GM23338 (cell line): ENCODE measurements around the gene ADGRB3.

ENCODE experiments used
- EZH2 ChIP-seq: fragments of 200-600 bp; sonication (generic); IDR thresholded peaks from one replicate; pipeline ENCODE4 v1.8.0; 2017; ENCODE audit warnings: antibody characterized with exemption, mild to moderate bottlenecking, low read depth; ENCODE audit not compliant: unreplicated experiment
- EZH2phosphoT487 ChIP-seq: fragments of 200-600 bp; sonication (generic); IDR thresholded peaks from one replicate; pipeline ENCODE4 v1.8.1; 2018; ENCODE audit warnings: antibody characterized with exemption; ENCODE audit not compliant: unreplicated experiment
- NANOG ChIP-seq: IDR thresholded peaks from 2 replicates; pipeline ENCODE4 v1.6.1; 2016; ENCODE audit warnings: antibody characterized with exemption, borderline replicate concordance
- POLR2AphosphoS5 ChIP-seq: IDR thresholded peaks from 2 replicates; pipeline ENCODE4 v1.6.1; 2016; ENCODE audit warnings: antibody characterized with exemption, low read depth
- STAT1 ChIP-seq: IDR thresholded peaks from one replicate; pipeline ENCODE4 v1.6.1; 2016; ENCODE audit warnings: antibody characterized with exemption; ENCODE audit not compliant: unreplicated experiment
- TF ChIP-seq, protein P1 (sequence below): IDR thresholded peaks from 2 replicates; pipeline ENCODE4 v1.6.1; 2016; ENCODE audit warnings: antibody characterized with exemption
- TF ChIP-seq, protein P2 (sequence below), 2 experiments: fragments of 200-600 bp in 1 of 2; sonication (generic) in 1 of 2; conservative IDR thresholded peaks; 2 replicates each; pipeline versions ENCODE4 v1.5.1 to v1.6.1; 2016 to 2017; ENCODE audit warnings: antibody characterized with exemption in 2 of 2, low read depth in 2 of 2, mild to moderate bottlenecking in 2 of 2, moderate library complexity in 1 of 2
- TF ChIP-seq, protein P3 (sequence below): IDR thresholded peaks from one replicate; pipeline ENCODE4 v1.6.1; 2018; ENCODE audit warnings: antibody characterized with exemption; ENCODE audit not compliant: unreplicated experiment

DNA sequence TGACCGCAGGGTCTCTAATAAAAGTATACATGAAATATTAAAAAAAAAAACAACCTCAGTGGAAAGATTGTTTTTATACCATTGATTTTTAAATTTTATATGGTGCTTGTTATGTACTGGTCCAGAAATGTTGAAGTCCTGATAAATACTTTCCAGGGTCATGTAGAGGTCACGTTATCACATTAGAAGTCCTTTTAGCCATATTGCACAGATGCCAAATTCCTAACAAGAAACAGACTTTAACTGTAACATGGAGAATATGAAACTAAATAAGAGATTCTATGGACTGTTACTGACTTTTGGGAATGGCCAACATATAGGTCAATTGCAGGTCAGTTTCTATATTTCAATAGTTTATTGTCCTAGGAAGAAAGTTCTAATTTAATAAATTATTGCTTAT is 89.0 kb downstream of the ADGRB3 start:
- TF ChIP-seq, protein P1, sequence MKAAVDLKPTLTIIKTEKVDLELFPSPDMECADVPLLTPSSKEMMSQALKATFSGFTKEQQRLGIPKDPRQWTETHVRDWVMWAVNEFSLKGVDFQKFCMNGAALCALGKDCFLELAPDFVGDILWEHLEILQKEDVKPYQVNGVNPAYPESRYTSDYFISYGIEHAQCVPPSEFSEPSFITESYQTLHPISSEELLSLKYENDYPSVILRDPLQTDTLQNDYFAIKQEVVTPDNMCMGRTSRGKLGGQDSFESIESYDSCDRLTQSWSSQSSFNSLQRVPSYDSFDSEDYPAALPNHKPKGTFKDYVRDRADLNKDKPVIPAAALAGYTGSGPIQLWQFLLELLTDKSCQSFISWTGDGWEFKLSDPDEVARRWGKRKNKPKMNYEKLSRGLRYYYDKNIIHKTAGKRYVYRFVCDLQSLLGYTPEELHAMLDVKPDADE: no peak
- TF ChIP-seq, protein P2, sequence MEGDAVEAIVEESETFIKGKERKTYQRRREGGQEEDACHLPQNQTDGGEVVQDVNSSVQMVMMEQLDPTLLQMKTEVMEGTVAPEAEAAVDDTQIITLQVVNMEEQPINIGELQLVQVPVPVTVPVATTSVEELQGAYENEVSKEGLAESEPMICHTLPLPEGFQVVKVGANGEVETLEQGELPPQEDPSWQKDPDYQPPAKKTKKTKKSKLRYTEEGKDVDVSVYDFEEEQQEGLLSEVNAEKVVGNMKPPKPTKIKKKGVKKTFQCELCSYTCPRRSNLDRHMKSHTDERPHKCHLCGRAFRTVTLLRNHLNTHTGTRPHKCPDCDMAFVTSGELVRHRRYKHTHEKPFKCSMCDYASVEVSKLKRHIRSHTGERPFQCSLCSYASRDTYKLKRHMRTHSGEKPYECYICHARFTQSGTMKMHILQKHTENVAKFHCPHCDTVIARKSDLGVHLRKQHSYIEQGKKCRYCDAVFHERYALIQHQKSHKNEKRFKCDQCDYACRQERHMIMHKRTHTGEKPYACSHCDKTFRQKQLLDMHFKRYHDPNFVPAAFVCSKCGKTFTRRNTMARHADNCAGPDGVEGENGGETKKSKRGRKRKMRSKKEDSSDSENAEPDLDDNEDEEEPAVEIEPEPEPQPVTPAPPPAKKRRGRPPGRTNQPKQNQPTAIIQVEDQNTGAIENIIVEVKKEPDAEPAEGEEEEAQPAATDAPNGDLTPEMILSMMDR (conservative IDR thresholded peaks at IDR 0.05; ENCODE audit: low read depth in 2 of 2): no peak
- TF ChIP-seq, protein P3, sequence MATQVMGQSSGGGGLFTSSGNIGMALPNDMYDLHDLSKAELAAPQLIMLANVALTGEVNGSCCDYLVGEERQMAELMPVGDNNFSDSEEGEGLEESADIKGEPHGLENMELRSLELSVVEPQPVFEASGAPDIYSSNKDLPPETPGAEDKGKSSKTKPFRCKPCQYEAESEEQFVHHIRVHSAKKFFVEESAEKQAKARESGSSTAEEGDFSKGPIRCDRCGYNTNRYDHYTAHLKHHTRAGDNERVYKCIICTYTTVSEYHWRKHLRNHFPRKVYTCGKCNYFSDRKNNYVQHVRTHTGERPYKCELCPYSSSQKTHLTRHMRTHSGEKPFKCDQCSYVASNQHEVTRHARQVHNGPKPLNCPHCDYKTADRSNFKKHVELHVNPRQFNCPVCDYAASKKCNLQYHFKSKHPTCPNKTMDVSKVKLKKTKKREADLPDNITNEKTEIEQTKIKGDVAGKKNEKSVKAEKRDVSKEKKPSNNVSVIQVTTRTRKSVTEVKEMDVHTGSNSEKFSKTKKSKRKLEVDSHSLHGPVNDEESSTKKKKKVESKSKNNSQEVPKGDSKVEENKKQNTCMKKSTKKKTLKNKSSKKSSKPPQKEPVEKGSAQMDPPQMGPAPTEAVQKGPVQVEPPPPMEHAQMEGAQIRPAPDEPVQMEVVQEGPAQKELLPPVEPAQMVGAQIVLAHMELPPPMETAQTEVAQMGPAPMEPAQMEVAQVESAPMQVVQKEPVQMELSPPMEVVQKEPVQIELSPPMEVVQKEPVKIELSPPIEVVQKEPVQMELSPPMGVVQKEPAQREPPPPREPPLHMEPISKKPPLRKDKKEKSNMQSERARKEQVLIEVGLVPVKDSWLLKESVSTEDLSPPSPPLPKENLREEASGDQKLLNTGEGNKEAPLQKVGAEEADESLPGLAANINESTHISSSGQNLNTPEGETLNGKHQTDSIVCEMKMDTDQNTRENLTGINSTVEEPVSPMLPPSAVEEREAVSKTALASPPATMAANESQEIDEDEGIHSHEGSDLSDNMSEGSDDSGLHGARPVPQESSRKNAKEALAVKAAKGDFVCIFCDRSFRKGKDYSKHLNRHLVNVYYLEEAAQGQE: no peak
- TF ChIP-seq NANOG (no peak), EZH2phosphoT487 (no peak), EZH2 (no peak), STAT1 (no peak), POLR2AphosphoS5 (no peak)
